ENCODE results near the gene DPAGT1. TPM values are rescaled to one million over a fixed set of nuclear protein-coding genes. Genes with fewer than 3 reads are reported as not detected.

DPAGT1 gene
- total and polyA plus RNA-seq, 8 donors: 42.7 to 56.2 (median 49.6) TPM

DNA sequence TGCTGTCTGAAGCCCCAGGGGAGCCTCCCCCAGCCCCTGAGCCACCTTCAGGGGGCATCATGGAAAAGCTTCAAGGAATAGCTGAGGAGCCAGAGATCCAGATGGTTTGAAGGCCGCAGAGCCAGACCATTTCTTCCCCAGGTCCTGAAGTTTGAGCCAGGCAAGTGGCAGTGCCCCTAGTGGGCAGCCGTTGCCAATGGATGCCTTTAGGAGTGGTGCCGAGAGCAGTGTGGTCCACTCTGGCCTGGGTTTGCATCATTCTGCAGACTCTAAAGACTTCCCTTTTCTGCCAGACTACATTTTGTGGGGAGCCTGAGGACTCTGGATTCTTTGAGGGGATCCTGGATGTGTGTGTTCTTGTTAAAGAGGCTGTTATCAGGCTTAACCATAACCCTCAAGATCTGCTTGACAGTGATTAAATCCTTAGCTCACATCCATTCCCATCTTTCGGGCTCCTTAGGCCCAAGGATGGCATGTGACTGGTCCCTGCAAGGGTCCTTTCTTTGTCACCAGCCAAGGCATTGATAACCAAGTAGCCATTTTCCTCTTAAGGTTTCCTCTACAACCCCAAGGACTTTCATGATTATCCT, 32.8 kb upstream of the DPAGT1 start:
- DNase-seq (no peak), ATAC-seq (peak; percentile 56)
- intact Hi-C loops (cut with DNase I): no loop called here
- Histone ChIP-seq H3K27ac (no peak overlapping the region), H3K36me3 (peaks cover 0 to 56% of the 10 kb centered on the region in 2 donors), H3K27me3 (no peaks in the 10 kb centered on the region), H3K4me3 (no peak overlapping the region), H3K9me3 (no peaks in the 10 kb centered on the region), H3K4me1 (no peaks in the 10 kb centered on the region)
- TF ChIP-seq CTCF (IDR thresholded peaks at IDR 0.05): peak in 1 of 2 donors; percentile 48

- TF ChIP-seq CTCF (IDR thresholded peaks at IDR 0.05): no peak
- Histone ChIP-seq H3K27me3 (no peaks in the 10 kb centered on the region), H3K4me3 (no peak overlapping the region), H3K4me1 (peaks cover 0 to 7% of the 10 kb centered on the region in 2 donors), H3K9me3 (no peaks in the 10 kb centered on the region), H3K36me3 (peaks cover 0 to 86% of the 10 kb centered on the region in 2 donors), H3K27ac (no peak overlapping the region)
- ATAC-seq (no peak), DNase-seq (no peak)
- intact Hi-C loops (cut with DNase I): no loop called here
Measured at GRCh38 chr11:119130662-119131061, 29.0 kb upstream of the DPAGT1 start.

DNA sequence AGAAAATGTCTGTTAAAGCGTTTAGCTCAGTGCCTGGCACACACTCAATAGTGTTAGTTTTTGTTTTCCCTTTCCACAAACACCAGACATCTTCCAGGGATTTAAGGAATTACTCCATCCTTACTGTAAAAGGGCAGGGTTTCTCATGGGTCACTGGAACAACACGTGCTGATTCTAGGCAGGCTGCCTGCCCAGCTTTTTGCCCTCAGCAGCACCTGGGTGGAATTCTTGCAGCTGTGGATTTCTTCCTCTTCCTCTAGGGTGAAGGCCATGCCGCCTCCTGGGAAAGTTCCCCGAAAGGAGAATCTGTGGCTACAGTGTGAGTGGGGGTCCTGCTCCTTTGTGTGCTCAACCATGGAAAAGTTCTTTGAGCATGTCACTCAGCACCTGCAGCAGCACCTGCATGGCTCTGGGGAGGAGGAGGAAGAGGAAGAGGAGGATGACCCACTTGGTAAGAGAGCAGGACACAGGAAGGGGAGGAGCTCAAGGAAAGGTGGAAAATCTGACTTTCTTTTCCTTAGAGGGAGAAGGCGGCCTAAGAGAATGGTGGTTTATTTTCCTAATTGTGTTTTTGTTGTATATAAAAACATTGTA, 25.1 kb upstream of the DPAGT1 start:
- Histone ChIP-seq H3K27me3 (no peaks in the 10 kb centered on the region), H3K4me3 (no peak overlapping the region), H3K4me1 (peaks cover 5 to 21% of the 10 kb centered on the region in 2 donors), H3K9me3 (no peaks in the 10 kb centered on the region), H3K36me3 (peaks cover 0 to 70% of the 10 kb centered on the region in 2 donors), H3K27ac (no peak overlapping the region)
- no peak for TF ChIP-seq CTCF (IDR thresholded peaks at IDR 0.05)
- DNase-seq (no peak), ATAC-seq (no peak)
- intact Hi-C loops (cut with DNase I): no loop called here

- intact Hi-C loops (cut with DNase I): no loop called here
- H3K27ac ChIP-seq: no peak overlapping the region
- H3K4me3 ChIP-seq: no peak overlapping the region
- no peaks in the 10 kb centered on the region for H3K9me3 ChIP-seq
- ATAC-seq (no peak), DNase-seq (no peak)
- no peak for TF ChIP-seq CTCF (IDR thresholded peaks at IDR 0.05)
- peaks cover 0 to 61% of the 10 kb centered on the region in 2 donors for H3K36me3 ChIP-seq
- H3K27me3 ChIP-seq: no peaks in the 10 kb centered on the region
- H3K4me1 ChIP-seq: peaks cover 6 to 23% of the 10 kb centered on the region in 2 donors
Measured at GRCh38 chr11:119125821-119126220, 24.2 kb upstream of the DPAGT1 start.

- Histone ChIP-seq H3K4me3 (peak overlapping the region; percentile 86 to 95), H3K9me3 (no peaks in the 10 kb centered on the region), H3K27me3 (no peaks in the 10 kb centered on the region), H3K4me1 (peaks cover 11 to 33% of the 10 kb centered on the region in 2 donors), H3K36me3 (peaks cover 0 to 30% of the 10 kb centered on the region in 2 donors), H3K27ac (peak overlapping the region; percentile 36 to 92)
- TF ChIP-seq CTCF (IDR thresholded peaks at IDR 0.05): no peak
- intact Hi-C loops (cut with DNase I): no loop called here
- no peak for ATAC-seq
- DNase-seq: no peak
Measured at GRCh38 chr11:119121811-119122124, 20.1 kb upstream of the DPAGT1 start.
